ENCODE measurements around the gene FUT3.
"Not testable (repeated sequence)": the region's sequence is repeated elsewhere in the genome, so short reads cannot be mapped to it uniquely, and the experiment has no call there.

GRCh38 chr19:5874496-5874895 lies 23.2 kb upstream of the FUT3 start:
- not testable (repeated sequence) for TF ChIP-seq CTCF (conservative IDR thresholded peaks at IDR 0.05 in 1 of 2, IDR thresholded peaks at IDR 0.05 in 1 of 2; ENCODE audit: low read depth in 1 of 2, low read length in 2 of 2); EZH2 (IDR thresholded peaks at IDR 0.05; ENCODE audit: low read length, missing control alignments)
